Testis (tissue), 3 donors: ENCODE measurements around the gene MATN1. TPM values are rescaled to one million over a fixed set of nuclear protein-coding genes. Genes with fewer than 3 reads are reported as not detected.
"Not testable (repeated sequence)": the region's sequence is repeated elsewhere in the genome, so short reads cannot be mapped to it uniquely, and the experiment has no call there.

Experiments used
- DNase-seq: peaks from one replicate; pipeline ENCODE4 v3.0.0-alpha.2; 2019
- H3K27ac ChIP-seq, 2 donors: fragments of 200-600 bp; sonication (generic); one replicate each; pipeline ENCODE4 v1.5.1; 2019
- H3K27me3 ChIP-seq: fragments of 200-600 bp; sonication (generic); one replicate; pipeline ENCODE4 v1.5.1; 2019
- H3K36me3 ChIP-seq: fragments of 200-600 bp; sonication (generic); one replicate; pipeline ENCODE4 v1.5.1; 2017; ENCODE audit warnings: low read depth; ENCODE audit errors: missing control alignments
- H3K4me1 ChIP-seq: fragments of 200-600 bp; sonication (generic); one replicate; pipeline ENCODE4 v1.5.1; 2019
- H3K4me3 ChIP-seq, 2 donors: fragments of 200-600 bp; sonication (generic); one replicate each; pipeline ENCODE4 v1.5.1; 2017 to 2019
- H3K9me3 ChIP-seq: fragments of 200-600 bp; sonication (generic); one replicate; pipeline ENCODE4 v1.5.1; 2017
- CTCF ChIP-seq, 3 experiments: fragments of 450-650 bp in 2 of 3; fragments of 200-600 bp in 1 of 3; sonication (generic) in 1 of 3; IDR thresholded peaks; one replicate each; pipeline ENCODE4 v1.5.1; 2016 to 2019; ENCODE audit warnings: antibody characterized with exemption in 3 of 3, mild to moderate bottlenecking in 2 of 3, moderate library complexity in 1 of 3
- POLR2A ChIP-seq: fragments of 450-650 bp; IDR thresholded peaks from one replicate; pipeline ENCODE4 v1.6.1; 2017; ENCODE audit warnings: antibody characterized with exemption, mild to moderate bottlenecking, moderate library complexity
- WGBS, 2 donors: methylation state at CpG; one replicate each; pipeline ENCODE4 v1.1.5; 2018; 5-methylcytosine and 5-hydroxymethylcytosine counted together
- intact Hi-C: fragments of 100-400 bp; cut with DNase I; formaldehyde crosslinking; loops from one replicate; pipeline ENCODE4 v1.15.1; 2023; ENCODE audit warnings: low total_unique reads
- polyA plus RNA-seq: library from polyadenylated mRNA; stranded (reverse); fragments of 350-450 nt; fragmentation: Illumina TruSeq; extraction: RNeasy Lipid Tissue Mini Kit (QIAGEN cat#74804); gene quantifications from one replicate; pipeline ENCODE4 v1.2.3, GENCODE V29; 2014; ENCODE audit warnings: low read depth, low replicate concordance; ENCODE audit not compliant: insufficient read depth
- total RNA-seq, 2 donors: library from RNA; depleted of rRNA; stranded (reverse); fragments of >200 nt; gene quantifications; one replicate each; pipeline ENCODE4 v1.2.3, GENCODE V29; 2016

The MATN1 gene
- total and polyA plus RNA-seq, 3 donors from 2014 or later: 0.32 to 0.62 (median 0.55) TPM

- H3K9me3 ChIP-seq: no peaks in the 10 kb centered on the region
- intact Hi-C loops: no loop called here
- H3K4me1 ChIP-seq: no peaks in the 10 kb centered on the region
- WGBS, 2 donors: 68 to 81% methylated on average over 6 to 7 of the region's 7 CpGs
- DNase-seq: no peak
- H3K36me3 ChIP-seq: no peaks in the 10 kb centered on the region
- no peaks in the 10 kb centered on the region for H3K27me3 ChIP-seq
- no peak overlapping the region for H3K4me3 ChIP-seq
- TF ChIP-seq CTCF (IDR thresholded peaks at IDR 0.05): no peak
- no peak for TF ChIP-seq POLR2A
- H3K27ac ChIP-seq: no peak overlapping the region
Observed at GRCh38 chr1:30692201-30692947, 31.0 kb downstream of the MATN1 start.

DNA sequence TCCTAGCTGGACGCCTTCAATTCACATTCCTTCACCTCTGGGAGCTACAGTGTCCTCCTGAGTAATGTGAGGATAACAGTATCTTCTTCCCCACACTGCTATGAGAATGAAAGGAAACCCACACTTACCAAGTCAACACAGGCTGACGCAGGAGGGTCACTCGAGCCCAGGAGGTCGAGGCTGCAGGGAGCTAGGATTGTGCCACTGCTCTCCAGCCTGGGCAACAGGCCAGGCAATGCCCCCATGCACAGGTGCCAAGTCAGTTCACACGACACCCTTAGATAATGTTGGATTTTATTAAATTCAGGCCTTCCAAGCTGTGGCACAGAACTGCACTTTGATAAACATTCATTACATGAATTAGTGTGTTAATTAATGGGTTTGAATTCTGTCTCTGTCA lies 31.9 kb downstream of the MATN1 start:
- H3K9me3 ChIP-seq: no peaks in the 10 kb centered on the region
- WGBS, 2 donors: 67 to 72% methylated on average over 5 of the region's 5 CpGs
- no peaks in the 10 kb centered on the region for H3K36me3 ChIP-seq
- no peak for DNase-seq
- no peak overlapping the region for H3K27ac ChIP-seq
- no peaks in the 10 kb centered on the region for H3K4me1 ChIP-seq
- no peak overlapping the region for H3K4me3 ChIP-seq
- intact Hi-C loops: no loop called here
- H3K27me3 ChIP-seq: no peaks in the 10 kb centered on the region
- no peak for TF ChIP-seq CTCF (IDR thresholded peaks at IDR 0.05)
- no peak for TF ChIP-seq POLR2A

DNA sequence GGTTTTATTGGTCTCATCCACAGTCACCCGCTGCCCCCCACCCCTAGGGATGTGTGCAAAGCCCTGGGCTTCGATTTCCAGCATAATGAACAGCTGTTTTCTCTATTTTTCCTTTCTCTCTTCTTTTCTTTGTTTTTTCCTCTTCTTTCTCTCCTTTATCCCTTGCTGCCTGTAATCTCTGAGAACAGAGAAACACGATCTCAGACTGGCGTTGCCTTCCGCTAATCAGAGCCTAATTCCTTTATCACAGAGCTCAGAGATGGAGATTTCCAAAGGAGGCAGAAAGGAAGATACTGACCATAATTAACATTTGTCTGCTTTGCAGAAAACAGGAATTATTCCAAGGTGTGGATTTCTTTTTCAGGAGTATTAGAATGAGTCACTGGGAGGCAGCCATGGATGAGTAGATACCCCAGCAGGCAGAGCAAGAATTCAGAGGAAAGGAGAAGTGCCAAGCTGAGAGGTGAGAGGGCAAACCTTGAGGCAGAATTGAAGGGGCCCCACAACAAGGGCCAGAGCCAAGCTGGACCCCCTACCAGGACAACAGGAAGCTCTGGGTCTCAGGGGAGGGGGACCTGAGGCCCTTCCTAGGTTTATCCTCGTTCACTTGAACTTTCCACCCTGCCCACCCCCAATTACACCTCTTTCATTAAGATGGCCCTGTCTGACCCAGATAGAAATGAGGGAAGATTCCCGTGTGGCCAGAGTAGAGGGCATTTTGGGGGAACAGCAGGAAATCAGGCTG lies 33.3 kb downstream of the MATN1 start:
- no peak for TF ChIP-seq POLR2A
- no peak for TF ChIP-seq CTCF (IDR thresholded peaks at IDR 0.05)
- no peak overlapping the region for H3K27ac ChIP-seq
- intact Hi-C loops: no loop called here
- no peak for DNase-seq
- no peaks in the 10 kb centered on the region for H3K36me3 ChIP-seq
- H3K9me3 ChIP-seq: no peaks in the 10 kb centered on the region
- WGBS, 2 donors: 62 to 63% methylated on average over 7 of the region's 7 CpGs
- H3K27me3 ChIP-seq: no peaks in the 10 kb centered on the region
- H3K4me1 ChIP-seq: no peaks in the 10 kb centered on the region
- H3K4me3 ChIP-seq: no peak overlapping the region

- H3K4me3 ChIP-seq: no peak overlapping the region
- TF ChIP-seq CTCF (IDR thresholded peaks at IDR 0.05): no peak
- no peak for TF ChIP-seq POLR2A
- no peaks in the 10 kb centered on the region for H3K36me3 ChIP-seq
- H3K27ac ChIP-seq: no peak overlapping the region
- H3K9me3 ChIP-seq: no peaks in the 10 kb centered on the region
- WGBS, 2 donors: 92 to 93% methylated on average over 4 to 11 of the region's 11 CpGs
- intact Hi-C loops: no loop called here
- no peaks in the 10 kb centered on the region for H3K27me3 ChIP-seq
- H3K4me1 ChIP-seq: no peaks in the 10 kb centered on the region
- no peak for DNase-seq
Observed at GRCh38 chr1:30688920-30689794, 34.2 kb downstream of the MATN1 start.

DNA sequence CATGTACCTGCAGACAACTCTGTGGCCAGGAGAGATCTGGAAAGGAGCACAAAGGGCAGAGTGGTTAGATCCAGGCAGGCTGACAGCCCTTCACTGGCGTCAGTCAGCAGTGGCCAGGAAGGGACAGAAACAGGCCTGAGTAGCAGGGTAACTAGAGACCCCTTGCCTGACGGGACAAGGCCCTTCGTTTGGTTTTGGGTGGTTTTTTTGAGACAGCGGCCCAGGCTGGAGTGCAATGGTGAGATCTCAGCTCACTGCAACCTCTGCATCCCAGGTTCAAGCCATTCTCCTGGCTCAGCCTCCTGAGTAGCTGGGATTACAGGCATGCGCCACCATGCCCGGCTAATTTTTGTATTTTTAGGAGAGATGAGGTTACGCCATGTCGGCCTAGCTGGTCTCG lies 34.9 kb downstream of the MATN1 start:
- intact Hi-C loops, H3K27ac ChIP-seq, H3K36me3 ChIP-seq, H3K9me3 ChIP-seq, H3K4me1 ChIP-seq, H3K27me3 ChIP-seq, DNase-seq, H3K4me3 ChIP-seq: not testable (repeated sequence)
- WGBS, 2 donors: 89 to 95% methylated on average over 7 to 9 of the region's 9 CpGs
